Endometrial microvascular endothelial cells (primary cell): ENCODE data around the gene TACO1. TPM values are rescaled to one million over a fixed set of nuclear protein-coding genes. Genes with fewer than 3 reads are reported as not detected.

ENCODE experiments used
- total RNA-seq: library from RNA; depleted of rRNA; stranded (reverse); fragments of >200 nt; gene quantifications from one replicate; pipeline ENCODE4 v1.2.3, GENCODE V29; 2015; ENCODE audit errors: inconsistent ontology term

The TACO1 gene
- total RNA-seq, 1 donor from 2014 or later = 36.2 TPM

Other genes starting within 250 kb of the TACO1 start
- gene CYB561, start 154.6 kb upstream of the TACO1 start, total RNA-seq = 17.2 TPM
- gene ACE, start 123.8 kb upstream of the TACO1 start, total RNA-seq = 35.7 TPM
- gene KCNH6, start 77.5 kb upstream of the TACO1 start, total RNA-seq = not detected
- 49.5 TPM for gene DCAF7, start 50.4 kb upstream of the TACO1 start, total RNA-seq
- gene MAP3K3, start 21.5 kb downstream of the TACO1 start, total RNA-seq = 52.6 TPM
- 14.8 TPM for gene LIMD2, start 99.2 kb downstream of the TACO1 start, total RNA-seq
- gene STRADA, start 140.9 kb downstream of the TACO1 start, total RNA-seq = 39.5 TPM
- 48.7 TPM for gene CCDC47, start 172.7 kb downstream of the TACO1 start, total RNA-seq
- 42.6 TPM for gene DDX42, start 173.3 kb downstream of the TACO1 start, total RNA-seq
- 89.9 TPM for gene PSMC5, start 226.5 kb downstream of the TACO1 start, total RNA-seq
- gene FTSJ3, start 226.8 kb downstream of the TACO1 start, total RNA-seq = 55.8 TPM
- gene SMARCD2, start 241.8 kb downstream of the TACO1 start, total RNA-seq = 81.4 TPM